RWPE2 (cell line): ENCODE data around the gene CBY1.

ENCODE experiments used
- ATAC-seq: fragments of 200-7000 bp; cut with Tn5 transposase; 3 replicates; pipeline ENCODE4 v1.9.1; 2021; ENCODE audit warnings: low read depth
- DNase-seq: peaks from one replicate; pipeline ENCODE4 v3.0.0-alpha.2; 2020; ENCODE audit warnings: low spot score
- H3K27ac ChIP-seq: fragments of 450-650 bp; 2 replicates; pipeline ENCODE4 v1.5.1; 2017; ENCODE audit warnings: mild to moderate bottlenecking; ENCODE audit not compliant: poor library complexity, severe bottlenecking
- H3K27me3 ChIP-seq: fragments of 250-450 bp; sonication (Bioruptor Pico); 2 replicates; pipeline ENCODE4 v1.5.1; 2021; ENCODE audit warnings: mild to moderate bottlenecking, moderate library complexity; ENCODE audit not compliant: insufficient read depth, poor library complexity, severe bottlenecking
- H3K36me3 ChIP-seq: fragments of 250-450 bp; sonication (Bioruptor Pico); 2 replicates; pipeline ENCODE4 v1.5.1; 2020; ENCODE audit warnings: low read depth, mild to moderate bottlenecking, moderate library complexity
- H3K4me1 ChIP-seq: fragments of 250-450 bp; sonication (Bioruptor Pico); 2 replicates; pipeline ENCODE4 v1.5.1; 2021; ENCODE audit warnings: mild to moderate bottlenecking, moderate library complexity; ENCODE audit not compliant: insufficient read depth, poor library complexity, severe bottlenecking
- H3K4me3 ChIP-seq: fragments of 250-450 bp; sonication (Bioruptor Pico); 2 replicates; pipeline ENCODE4 v1.5.1; 2021; ENCODE audit warnings: mild to moderate bottlenecking, moderate library complexity; ENCODE audit not compliant: severe bottlenecking
- H3K9me3 ChIP-seq: fragments of 250-450 bp; sonication (Bioruptor Pico); 2 replicates; pipeline ENCODE4 v1.5.1; 2021; ENCODE audit warnings: mild to moderate bottlenecking, moderate library complexity; ENCODE audit not compliant: severe bottlenecking
- TF ChIP-seq, protein P1 (sequence below): fragments of 450-650 bp; IDR thresholded peaks from one replicate; pipeline ENCODE4 v1.5.1; 2017; ENCODE audit warnings: mild to moderate bottlenecking, moderate library complexity; ENCODE audit not compliant: poor library complexity, severe bottlenecking

Gene CBY1

GRCh38 chr22:38713921-38714320, 57.5 kb downstream of the CBY1 start:
- H3K4me3 ChIP-seq = no peak overlapping the region
- TF ChIP-seq, protein P1, sequence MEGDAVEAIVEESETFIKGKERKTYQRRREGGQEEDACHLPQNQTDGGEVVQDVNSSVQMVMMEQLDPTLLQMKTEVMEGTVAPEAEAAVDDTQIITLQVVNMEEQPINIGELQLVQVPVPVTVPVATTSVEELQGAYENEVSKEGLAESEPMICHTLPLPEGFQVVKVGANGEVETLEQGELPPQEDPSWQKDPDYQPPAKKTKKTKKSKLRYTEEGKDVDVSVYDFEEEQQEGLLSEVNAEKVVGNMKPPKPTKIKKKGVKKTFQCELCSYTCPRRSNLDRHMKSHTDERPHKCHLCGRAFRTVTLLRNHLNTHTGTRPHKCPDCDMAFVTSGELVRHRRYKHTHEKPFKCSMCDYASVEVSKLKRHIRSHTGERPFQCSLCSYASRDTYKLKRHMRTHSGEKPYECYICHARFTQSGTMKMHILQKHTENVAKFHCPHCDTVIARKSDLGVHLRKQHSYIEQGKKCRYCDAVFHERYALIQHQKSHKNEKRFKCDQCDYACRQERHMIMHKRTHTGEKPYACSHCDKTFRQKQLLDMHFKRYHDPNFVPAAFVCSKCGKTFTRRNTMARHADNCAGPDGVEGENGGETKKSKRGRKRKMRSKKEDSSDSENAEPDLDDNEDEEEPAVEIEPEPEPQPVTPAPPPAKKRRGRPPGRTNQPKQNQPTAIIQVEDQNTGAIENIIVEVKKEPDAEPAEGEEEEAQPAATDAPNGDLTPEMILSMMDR = no peak
- ATAC-seq = no peak
- H3K4me1 ChIP-seq = peaks cover 13% of the 10 kb centered on the region
- H3K27ac ChIP-seq = no peak overlapping the region
- DNase-seq = no peak
- no peaks in the 10 kb centered on the region for H3K27me3 ChIP-seq
- peaks cover 67% of the 10 kb centered on the region for H3K36me3 ChIP-seq
- no peaks in the 10 kb centered on the region for H3K9me3 ChIP-seq

- H3K4me1 ChIP-seq = peaks cover 14% of the 10 kb centered on the region
- peaks cover 64% of the 10 kb centered on the region for H3K36me3 ChIP-seq
These were observed 58.8 kb downstream of the CBY1 start for GRCh38 chr22:38715176-38715764.

DNA sequence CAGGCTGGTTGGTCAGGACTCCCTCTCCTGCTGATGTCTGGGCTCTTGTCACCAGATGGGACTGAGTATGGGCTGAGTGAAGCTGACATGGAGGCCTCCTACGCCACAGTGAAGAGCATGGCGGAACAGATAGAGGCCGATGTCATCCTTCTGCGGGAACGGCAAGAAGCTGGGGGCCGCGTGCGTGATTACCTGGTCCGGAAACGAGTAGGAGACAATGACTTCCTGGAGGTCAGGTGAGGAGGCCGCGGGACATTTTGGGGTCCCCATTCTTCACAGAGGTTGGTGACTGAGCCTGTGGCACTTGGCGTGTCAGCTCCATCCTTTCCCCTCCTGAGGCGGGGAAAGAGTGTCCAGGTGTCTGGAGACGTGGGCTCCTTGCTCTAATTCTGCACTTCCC, 59.4 kb downstream of the CBY1 start:
- Histone ChIP-seq H3K36me3 (peaks cover 64% of the 10 kb centered on the region), H3K27ac (no peak overlapping the region), H3K9me3 (no peaks in the 10 kb centered on the region), H3K27me3 (no peaks in the 10 kb centered on the region), H3K4me1 (peaks cover 14% of the 10 kb centered on the region), H3K4me3 (no peak overlapping the region)
- DNase-seq = no peak
- TF ChIP-seq, protein P1 = no peak
- ATAC-seq = no peak

More at GRCh38 chr22:38715176-38715764, 58.8 kb downstream of the CBY1 start:
- H3K4me3 ChIP-seq = no peak overlapping the region
- H3K27ac ChIP-seq = no peak overlapping the region
- TF ChIP-seq, protein P1 = no peak
- ATAC-seq = no peak
- no peaks in the 10 kb centered on the region for H3K9me3 ChIP-seq
- no peaks in the 10 kb centered on the region for H3K27me3 ChIP-seq
- DNase-seq = no peak

DNA sequence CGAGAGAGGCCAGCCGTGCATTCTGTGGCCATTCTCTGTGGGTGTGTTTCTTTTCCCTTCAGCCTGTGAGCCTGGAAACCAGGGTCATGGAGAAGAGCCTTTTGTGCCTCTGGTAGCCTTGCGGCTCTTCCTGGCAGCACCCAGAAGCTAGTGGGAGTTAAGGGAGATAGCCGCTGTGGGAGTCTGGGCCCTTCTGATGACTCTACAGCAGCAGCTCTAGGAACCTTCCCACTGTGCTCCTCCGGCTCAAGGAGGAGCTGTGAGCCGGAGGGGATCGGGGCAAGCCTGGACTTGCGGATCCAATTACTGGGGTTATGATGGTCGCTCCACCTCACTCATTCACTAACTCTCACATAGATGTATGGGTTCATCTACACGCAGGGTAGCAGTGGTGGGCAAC, 59.8 kb downstream of the CBY1 start:
- no peak overlapping the region for H3K27ac ChIP-seq
- ATAC-seq (no peak), DNase-seq (no peak)
- no peaks in the 10 kb centered on the region for H3K9me3 ChIP-seq
- no peak overlapping the region for H3K4me3 ChIP-seq
- peaks cover 11% of the 10 kb centered on the region for H3K4me1 ChIP-seq
- TF ChIP-seq, protein P1 = no peak
- H3K27me3 ChIP-seq = no peaks in the 10 kb centered on the region
- peaks cover 64% of the 10 kb centered on the region for H3K36me3 ChIP-seq

- Histone ChIP-seq H3K27ac (peak overlapping the region; percentile 48), H3K36me3 (peaks cover 64% of the 10 kb centered on the region), H3K9me3 (no peaks in the 10 kb centered on the region), H3K4me1 (peaks cover 11% of the 10 kb centered on the region), H3K27me3 (no peaks in the 10 kb centered on the region), H3K4me3 (no peak overlapping the region)
- ATAC-seq = no peak
- no peak for DNase-seq
- TF ChIP-seq, protein P1 = no peak
These were observed 60.4 kb downstream of the CBY1 start for GRCh38 chr22:38716826-38717225.
